Stimulated activated CD4-positive, alpha-beta T cell treated with anti-CD3 and anti-CD28 coated beads, Interleukin-1b, Interleukin-23, amount 100 ng/mL, for 48 hours (primary cell): ENCODE data around the gene GREB1.

Source experiments
- DNase-seq: peaks from one replicate; pipeline ENCODE4 v3.0.0-alpha.2; 2020

Gene GREB1

GRCh38 chr2:11612553-11613215 lies 78.8 kb downstream of the GREB1 start:
- no peak for DNase-seq

- no peak for DNase-seq
These were observed 79.5 kb downstream of the GREB1 start for GRCh38 chr2:11613297-11613696.

- no peak for DNase-seq
These were observed 81.4 kb downstream of the GREB1 start for GRCh38 chr2:11615209-11615608.

- no peak for DNase-seq
These were observed 82.3 kb downstream of the GREB1 start for GRCh38 chr2:11616097-11616687.

- DNase-seq = no peak
These were observed 83.1 kb downstream of the GREB1 start for GRCh38 chr2:11616851-11617415.

GRCh38 chr2:11617527-11617926 lies 83.7 kb downstream of the GREB1 start:
- DNase-seq = no peak

- DNase-seq = no peak
These were observed 84.3 kb downstream of the GREB1 start for GRCh38 chr2:11617984-11618707.

GRCh38 chr2:11618708-11619062 lies 84.8 kb downstream of the GREB1 start:
- DNase-seq = no peak

GRCh38 chr2:11621410-11621809 lies 87.6 kb downstream of the GREB1 start:
- no peak for DNase-seq

- DNase-seq = no peak
These were observed 88.8 kb downstream of the GREB1 start for GRCh38 chr2:11622611-11623010.

- no peak for DNase-seq
These were observed 91.0 kb downstream of the GREB1 start for GRCh38 chr2:11624893-11625292.

GRCh38 chr2:11625671-11626070 lies 91.8 kb downstream of the GREB1 start:
- peak; percentile 28 for DNase-seq

GRCh38 chr2:11628675-11629074 lies 94.8 kb downstream of the GREB1 start:
- DNase-seq = no peak

- DNase-seq = no peak
These were observed 95.4 kb downstream of the GREB1 start for GRCh38 chr2:11629215-11629614.

GRCh38 chr2:11629851-11630250 lies 96.0 kb downstream of the GREB1 start:
- DNase-seq = no peak

- DNase-seq = no peak
These were observed 97.0 kb downstream of the GREB1 start for GRCh38 chr2:11630855-11631254.

GRCh38 chr2:11631462-11631861 lies 97.6 kb downstream of the GREB1 start:
- no peak for DNase-seq

GRCh38 chr2:11633923-11634478 lies 100.2 kb downstream of the GREB1 start:
- no peak for DNase-seq

GRCh38 chr2:11634584-11634983 lies 100.7 kb downstream of the GREB1 start:
- DNase-seq = no peak

- no peak for DNase-seq
These were observed 101.3 kb downstream of the GREB1 start for GRCh38 chr2:11635141-11635540.

GRCh38 chr2:11636593-11637295 lies 102.9 kb downstream of the GREB1 start:
- DNase-seq = no peak

GRCh38 chr2:11637546-11637945 lies 103.7 kb downstream of the GREB1 start:
- DNase-seq = no peak

- DNase-seq = no peak
These were observed 105.7 kb downstream of the GREB1 start for GRCh38 chr2:11639503-11639902.
